ENCODE results near the gene KDM3B.

The KDM3B gene

DNA sequence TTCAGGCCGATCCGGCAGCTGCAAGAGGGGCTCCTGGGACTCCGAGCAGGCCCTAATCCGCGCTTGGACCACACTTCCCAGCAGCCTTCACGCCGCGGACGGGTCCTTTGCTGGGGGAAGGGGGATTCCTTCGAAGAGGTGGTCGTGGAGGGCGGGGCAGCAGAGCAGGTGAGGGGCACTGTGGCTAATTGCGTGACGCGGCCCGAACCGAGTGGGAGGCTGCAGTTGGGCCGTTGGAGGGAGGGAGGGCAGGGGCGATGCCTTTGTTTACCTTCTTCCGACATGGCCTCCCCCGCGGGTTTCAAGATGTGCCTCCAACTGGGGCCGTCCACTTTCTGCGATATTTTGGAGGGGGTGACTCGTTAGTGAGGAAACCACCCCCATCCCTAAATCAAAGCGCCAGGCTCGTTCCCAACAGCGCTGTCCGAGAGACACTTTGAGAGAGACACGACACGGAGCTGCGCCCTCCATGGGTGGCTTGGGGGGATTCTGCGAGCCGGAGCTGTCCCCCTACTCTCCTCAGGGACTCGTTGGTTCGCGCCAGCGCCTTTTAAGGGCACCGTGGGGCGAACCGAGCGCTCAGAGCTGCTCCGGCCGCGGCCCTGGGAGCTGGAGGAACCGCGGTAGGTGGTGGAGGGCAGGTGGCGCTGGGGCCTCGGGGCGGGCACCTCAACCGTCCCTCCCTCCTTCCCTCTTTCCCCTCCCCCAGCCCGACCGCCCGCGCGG, 14.6 kb upstream of the KDM3B start, which contains the start of gene FAM53C:
TSS of gene FAM53C (plus strand) at position 582 of the 726 bp plus-strand sequence. CDS start 3,070 bp downstream, outside the sequence.
- H3K9me2 ChIP-seq (replicated peaks; ENCODE audit: insufficient read depth, low read length) = no peaks in the 10 kb centered on the region
- H3K4me2 ChIP-seq (ENCODE audit: low read depth, low read length) = peak within 1 kb of the TSS; percentile 89
- no peaks in the 10 kb centered on the region for H3K9me3 ChIP-seq (replicated peaks; ENCODE audit: insufficient read depth, low read length)
- TF ChIP-seq EZH2phosphoT487 (IDR thresholded peaks at IDR 0.05; ENCODE audit: low read length) = no peak
- H4K20me1 ChIP-seq (ENCODE audit: insufficient read depth, low read length) = no peaks in the 10 kb centered on the region
- H2AFZ ChIP-seq (ENCODE audit: low read length) = peak within 1 kb of the TSS; percentile 91
- no peaks in the 10 kb centered on the region for H3F3A ChIP-seq (ENCODE audit: insufficient read depth, low read length)
- H3K27me3 ChIP-seq (replicated peaks; ENCODE audit: insufficient read depth, low read length) = no peaks in the 10 kb centered on the region
- peak within 1 kb of the TSS; percentile 75 for H3K4me3 ChIP-seq (ENCODE audit: low read length)
- DNase-seq = peak; percentile 95
- peaks cover 3% of the 10 kb centered on the region; the same call in 1 of the 2 replicates for H3K36me3 ChIP-seq (replicated peaks; ENCODE audit: insufficient read depth, low read length)
- peaks cover 39% of the 10 kb centered on the region for H3K79me2 ChIP-seq (ENCODE audit: low read length)
- H3K27ac ChIP-seq (ENCODE audit: low read length) = peak within 1 kb of the TSS; percentile 89
- H3K4me1 ChIP-seq (ENCODE audit: low read length) = peaks cover 13% of the 10 kb centered on the region
- H3K9ac ChIP-seq (ENCODE audit: low read length) = peak within 1 kb of the TSS; percentile 99

DNA sequence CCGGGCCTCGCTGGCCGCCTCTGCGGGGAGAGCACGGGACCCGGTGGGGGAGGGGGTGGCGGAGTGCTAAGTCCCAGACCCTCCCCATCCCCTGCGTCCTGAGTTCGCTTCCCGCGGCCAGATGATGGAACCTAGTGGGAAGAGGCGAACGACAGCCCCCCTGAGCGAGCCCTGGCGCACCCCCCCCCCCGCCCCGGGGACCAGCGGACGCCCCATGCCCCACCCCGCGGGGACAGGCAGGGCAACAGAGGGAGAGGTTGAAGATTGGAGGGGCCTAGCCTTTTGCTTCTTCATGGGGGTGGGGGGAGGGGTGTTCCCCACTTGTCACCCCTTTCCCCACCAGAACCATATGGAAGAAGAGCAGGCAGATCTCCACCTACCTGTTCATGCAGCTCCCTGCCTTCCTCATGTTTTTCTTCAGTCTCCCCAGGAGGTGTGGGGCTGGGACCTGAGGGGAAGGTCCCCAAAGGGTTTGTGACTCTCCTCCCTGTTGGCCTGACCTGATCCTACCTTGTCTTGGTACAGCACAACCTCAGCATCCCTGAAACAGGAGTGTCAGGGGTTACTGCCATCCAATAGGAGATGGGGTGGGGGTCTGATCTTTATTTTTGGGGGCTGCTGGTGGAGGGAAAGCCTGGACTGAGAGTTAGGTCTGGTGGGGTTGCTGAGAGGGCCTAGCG, 13.9 kb upstream of the KDM3B start:
- Histone ChIP-seq H3K9me2 (replicated peaks; ENCODE audit: insufficient read depth, low read length) (no peaks in the 10 kb centered on the region), H3K4me1 (ENCODE audit: low read length) (peaks cover 13% of the 10 kb centered on the region), H3K9ac (ENCODE audit: low read length) (peak overlapping the region; percentile 99), H3K27me3 (replicated peaks; ENCODE audit: insufficient read depth, low read length) (no peaks in the 10 kb centered on the region), H3K36me3 (replicated peaks; ENCODE audit: insufficient read depth, low read length) (peaks cover 3% of the 10 kb centered on the region; the same call in 1 of the 2 replicates), H3K4me3 (ENCODE audit: low read length) (peak overlapping the region; percentile 75), H3K4me2 (ENCODE audit: low read depth, low read length) (peak overlapping the region; percentile 89), H3F3A (ENCODE audit: insufficient read depth, low read length) (no peaks in the 10 kb centered on the region), H2AFZ (ENCODE audit: low read length) (peak overlapping the region; percentile 44), H4K20me1 (ENCODE audit: insufficient read depth, low read length) (no peaks in the 10 kb centered on the region), H3K27ac (ENCODE audit: low read length) (peak overlapping the region; percentile 33; the same call in 1 of the 2 replicates), H3K9me3 (replicated peaks; ENCODE audit: insufficient read depth, low read length) (no peaks in the 10 kb centered on the region), H3K79me2 (ENCODE audit: low read length) (peaks cover 41% of the 10 kb centered on the region)
- no peak for DNase-seq
- TF ChIP-seq EZH2 (optimal IDR thresholded peaks at IDR 0.05; ENCODE audit: low read depth, low read length) (no peak), EZH2phosphoT487 (IDR thresholded peaks at IDR 0.05; ENCODE audit: low read length) (no peak)
- TF ChIP-seq, protein P1, sequence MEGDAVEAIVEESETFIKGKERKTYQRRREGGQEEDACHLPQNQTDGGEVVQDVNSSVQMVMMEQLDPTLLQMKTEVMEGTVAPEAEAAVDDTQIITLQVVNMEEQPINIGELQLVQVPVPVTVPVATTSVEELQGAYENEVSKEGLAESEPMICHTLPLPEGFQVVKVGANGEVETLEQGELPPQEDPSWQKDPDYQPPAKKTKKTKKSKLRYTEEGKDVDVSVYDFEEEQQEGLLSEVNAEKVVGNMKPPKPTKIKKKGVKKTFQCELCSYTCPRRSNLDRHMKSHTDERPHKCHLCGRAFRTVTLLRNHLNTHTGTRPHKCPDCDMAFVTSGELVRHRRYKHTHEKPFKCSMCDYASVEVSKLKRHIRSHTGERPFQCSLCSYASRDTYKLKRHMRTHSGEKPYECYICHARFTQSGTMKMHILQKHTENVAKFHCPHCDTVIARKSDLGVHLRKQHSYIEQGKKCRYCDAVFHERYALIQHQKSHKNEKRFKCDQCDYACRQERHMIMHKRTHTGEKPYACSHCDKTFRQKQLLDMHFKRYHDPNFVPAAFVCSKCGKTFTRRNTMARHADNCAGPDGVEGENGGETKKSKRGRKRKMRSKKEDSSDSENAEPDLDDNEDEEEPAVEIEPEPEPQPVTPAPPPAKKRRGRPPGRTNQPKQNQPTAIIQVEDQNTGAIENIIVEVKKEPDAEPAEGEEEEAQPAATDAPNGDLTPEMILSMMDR (IDR thresholded peaks at IDR 0.05; ENCODE audit: low read length) = no peak

DNA sequence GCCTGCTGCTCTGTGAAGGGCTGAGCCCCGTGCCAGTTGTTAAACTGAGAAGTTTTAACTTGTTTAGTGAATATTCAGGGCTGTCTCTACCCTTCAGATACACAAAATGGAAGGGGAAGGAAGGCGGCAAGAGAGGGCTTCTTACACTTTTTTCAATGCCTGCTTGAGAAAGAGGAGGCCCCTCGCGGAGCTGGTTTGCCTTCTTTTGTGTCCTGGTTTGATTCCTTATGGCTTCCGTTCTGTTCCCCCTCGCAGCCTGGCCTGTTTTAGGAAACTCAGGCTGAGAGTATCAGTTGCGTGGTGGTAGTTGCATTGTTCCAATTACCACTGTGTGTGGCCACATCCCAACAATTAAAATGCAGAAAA, 13.4 kb upstream of the KDM3B start:
- no peak for TF ChIP-seq EZH2phosphoT487 (IDR thresholded peaks at IDR 0.05; ENCODE audit: low read length)
- no peak for TF ChIP-seq EZH2 (optimal IDR thresholded peaks at IDR 0.05; ENCODE audit: low read depth, low read length)
- TF ChIP-seq, protein P1 (IDR thresholded peaks at IDR 0.05; ENCODE audit: low read length) = no peak
- peak overlapping the region; percentile 44; the same call in 1 of the 2 replicates for H2AFZ ChIP-seq (ENCODE audit: low read length)
- peaks cover 46% of the 10 kb centered on the region for H3K79me2 ChIP-seq (ENCODE audit: low read length)
- H4K20me1 ChIP-seq (ENCODE audit: insufficient read depth, low read length) = no peaks in the 10 kb centered on the region
- no peaks in the 10 kb centered on the region for H3K9me3 ChIP-seq (replicated peaks; ENCODE audit: insufficient read depth, low read length)
- no peaks in the 10 kb centered on the region for H3K27me3 ChIP-seq (replicated peaks; ENCODE audit: insufficient read depth, low read length)
- H3K9ac ChIP-seq (ENCODE audit: low read length) = peak overlapping the region; percentile 99
- no peak for DNase-seq
- H3K4me1 ChIP-seq (ENCODE audit: low read length) = peaks cover 13% of the 10 kb centered on the region
- H3K9me2 ChIP-seq (replicated peaks; ENCODE audit: insufficient read depth, low read length) = no peaks in the 10 kb centered on the region
- H3K4me2 ChIP-seq (ENCODE audit: low read depth, low read length) = peak overlapping the region; percentile 89
- peak overlapping the region; percentile 75 for H3K4me3 ChIP-seq (ENCODE audit: low read length)
- H3F3A ChIP-seq (ENCODE audit: insufficient read depth, low read length) = no peaks in the 10 kb centered on the region
- H3K36me3 ChIP-seq (replicated peaks; ENCODE audit: insufficient read depth, low read length) = peaks cover 3% of the 10 kb centered on the region; the same call in 1 of the 2 replicates
- H3K27ac ChIP-seq (ENCODE audit: low read length) = peak overlapping the region; percentile 33; the same call in 1 of the 2 replicates
